ENCODE results near the gene RASL10B. TPM values are rescaled to one million over a fixed set of nuclear protein-coding genes. Genes with fewer than 3 reads are reported as not detected.

RASL10B gene
- total and polyA plus RNA-seq, 10 of the 15 experiments (the other 5 are each of a cell fraction or from before 2014, with no cell fraction given): not detected

DNA sequence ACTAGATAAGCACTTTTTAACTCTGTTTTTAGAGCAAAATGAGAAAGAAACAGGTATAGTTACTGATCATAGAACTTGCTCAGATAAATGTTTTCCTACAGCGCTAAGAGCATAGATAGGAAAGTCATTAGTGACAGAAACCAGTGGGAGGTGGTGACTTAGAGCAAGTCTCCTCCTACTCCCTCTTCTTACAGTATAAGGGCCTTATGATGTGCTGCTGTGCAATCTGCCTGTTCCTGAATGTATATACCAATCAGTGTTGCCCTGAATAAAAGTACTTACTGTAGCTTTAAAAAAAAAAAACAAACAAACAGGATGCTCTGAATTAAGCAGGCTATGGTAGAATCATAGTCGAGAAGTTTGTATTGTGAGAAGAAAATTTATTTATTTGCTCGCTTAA, 23.3 kb upstream of the RASL10B start (continued):
- TF ChIP-seq EP300 (IDR thresholded peaks at IDR 0.05; ENCODE audit: borderline replicate concordance in 1 of 2, control insufficient read depth in 1 of 2, low read depth in 2 of 2, low read length in 2 of 2) (no peak), YY1 (IDR thresholded peaks at IDR 0.05; ENCODE audit: low read depth, low read length) (no peak), EED (IDR thresholded peaks at IDR 0.05; ENCODE audit: low read depth) (no peak), STAT3 (IDR thresholded peaks at IDR 0.05; ENCODE audit: low read depth, low read length) (no peak), MYC (IDR thresholded peaks at IDR 0.05; ENCODE audit: insufficient read depth, insufficient read length, insufficient replicate concordance, low read length, severe bottlenecking) (no peak), TCF12 (IDR thresholded peaks at IDR 0.05; ENCODE audit: low read depth, low read length) (no peak)

DNA sequence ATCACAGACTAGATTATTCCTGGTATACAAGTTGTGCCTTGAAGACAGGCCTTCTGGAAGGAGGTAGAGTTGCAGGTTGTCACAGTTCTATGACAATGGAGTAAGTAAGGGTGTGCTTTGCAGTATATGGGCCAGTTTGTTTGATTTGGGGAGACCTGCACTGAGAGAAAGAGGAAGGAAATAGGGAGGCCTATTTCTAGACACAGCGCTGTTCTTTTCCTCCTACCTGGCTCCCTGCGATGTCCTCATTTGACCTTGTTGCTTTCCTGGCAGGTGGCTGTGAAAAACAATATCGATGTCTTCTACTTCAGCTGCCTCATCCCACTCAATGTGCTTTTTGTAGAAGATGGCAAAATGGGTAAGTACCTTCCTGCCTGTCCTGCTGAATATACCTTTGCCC, 22.5 kb upstream of the RASL10B start:
- POLR2A ChIA-PET: interaction anchor here (0.7 kb wide), 1 partner anchor 1229 kb away, joined by 3 read pairs; no protein-coding TSS in a partner anchor
- TF ChIP-seq TCF7 (IDR thresholded peaks at IDR 0.05; ENCODE audit: borderline replicate concordance) (no peak), MEF2A (IDR thresholded peaks at IDR 0.05; ENCODE audit: insufficient read depth, low read depth, low read length) (no peak), MTA3 (IDR thresholded peaks at IDR 0.05; ENCODE audit: borderline replicate concordance, low read length) (no peak), MTA2 (IDR thresholded peaks at IDR 0.05; ENCODE audit: low read depth) (no peak), NR2C2 (IDR thresholded peaks at IDR 0.05; ENCODE audit: borderline replicate concordance, control insufficient read depth, insufficient read length, low read depth) (no peak), HCFC1 (IDR thresholded peaks at IDR 0.05; ENCODE audit: low read length) (no peak), ATF7 (IDR thresholded peaks at IDR 0.05; ENCODE audit: low read depth) (no peak), ZNF24 (IDR thresholded peaks at IDR 0.05) (no peak), FOXK2 (IDR thresholded peaks at IDR 0.05) (no peak), ZBTB40 (IDR thresholded peaks at IDR 0.05; ENCODE audit: borderline replicate concordance) (no peak)
- TF ChIP-seq, protein P1, sequence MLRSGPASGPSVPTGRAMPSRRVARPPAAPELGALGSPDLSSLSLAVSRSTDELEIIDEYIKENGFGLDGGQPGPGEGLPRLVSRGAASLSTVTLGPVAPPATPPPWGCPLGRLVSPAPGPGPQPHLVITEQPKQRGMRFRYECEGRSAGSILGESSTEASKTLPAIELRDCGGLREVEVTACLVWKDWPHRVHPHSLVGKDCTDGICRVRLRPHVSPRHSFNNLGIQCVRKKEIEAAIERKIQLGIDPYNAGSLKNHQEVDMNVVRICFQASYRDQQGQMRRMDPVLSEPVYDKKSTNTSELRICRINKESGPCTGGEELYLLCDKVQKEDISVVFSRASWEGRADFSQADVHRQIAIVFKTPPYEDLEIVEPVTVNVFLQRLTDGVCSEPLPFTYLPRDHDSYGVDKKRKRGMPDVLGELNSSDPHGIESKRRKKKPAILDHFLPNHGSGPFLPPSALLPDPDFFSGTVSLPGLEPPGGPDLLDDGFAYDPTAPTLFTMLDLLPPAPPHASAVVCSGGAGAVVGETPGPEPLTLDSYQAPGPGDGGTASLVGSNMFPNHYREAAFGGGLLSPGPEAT (IDR thresholded peaks at IDR 0.05; ENCODE audit: low read depth): no peak

More for the DNA sequence above, 22.5 kb upstream of the RASL10B start:
- FAIRE-seq (no peak), ATAC-seq (peak; percentile 48), DNase-seq (ENCODE audit: low read depth, low spot score) (peak; percentile 5)
- ChIA-PET CTCF (interaction anchor here (2.2 to 2.7 kb wide), 2 partner anchors 38 to 96 kb away, joined by 5 to 18 read pairs; no protein-coding TSS in a partner anchor), SMC1A (ENCODE audit: uncharacterized antibody, unreplicated experiment) (interaction anchor here (0.8 to 1.6 kb wide), 3 partner anchors 8 to 17 kb away, joined by 3 to 4 read pairs (median 4); no protein-coding TSS in a partner anchor), RAD21 (ENCODE audit: unreplicated experiment) (interaction anchor here (1.2 kb wide), 1 partner anchor 90 kb away, joined by 3 read pairs; no protein-coding TSS in a partner anchor)
- no peak overlapping the region for H3K27ac ChIP-seq (ENCODE audit: control insufficient read depth, insufficient read depth)
- in situ Hi-C loops (cut with MboI): no loop called here
- BruUV-seq (replicated peaks): no TSS peak
- H3K79me2 ChIP-seq (ENCODE audit: control insufficient read depth, insufficient read depth, low read length): no peaks in the 10 kb centered on the region
- no peak overlapping the region for H3K9ac ChIP-seq (ENCODE audit: control insufficient read depth, insufficient read depth, low read length)
- H3K4me1 ChIP-seq (ENCODE audit: control insufficient read depth, insufficient read depth, low read length): no peaks in the 10 kb centered on the region; the same call in 1 of the 2 replicates
- H2AFZ ChIP-seq (ENCODE audit: control insufficient read depth, low read depth, low read length): no peak overlapping the region
- H3K4me3 ChIP-seq: no peak overlapping the region
- H3K36me3 ChIP-seq (ENCODE audit: control insufficient read depth in 2 of 2, insufficient read depth in 2 of 2, low read length in 1 of 2): peaks cover 1 to 18% of the 10 kb centered on the region in 2 experiments; a peak in 3 of 4 replicates
- no peaks in the 10 kb centered on the region for H3K27me3 ChIP-seq (replicated peaks in 1 of 2; ENCODE audit: control insufficient read depth in 2 of 2, insufficient read depth in 2 of 2, low read length in 1 of 2)
- no peaks in the 10 kb centered on the region for H4K20me1 ChIP-seq (ENCODE audit: control insufficient read depth, insufficient read depth)
- H3K4me2 ChIP-seq (ENCODE audit: control insufficient read depth, insufficient read depth): no peak overlapping the region
- 6% methylated on average over 3 of the region's 3 CpGs for WGBS (ENCODE audit: insufficient coverage, insufficient replicate concordance, low lambda C conversion rate, missing lambda C conversion rate)
- intact Hi-C loops (cut with micrococcal nuclease; ENCODE audit: unreplicated experiment): no loop called here
- H3K9me3 ChIP-seq (replicated peaks; ENCODE audit: control insufficient read depth, insufficient read depth, low read length): no peaks in the 10 kb centered on the region

Measured in GM12878 (cell line).